ENCODE measurements around the gene CPNE7. TPM values are rescaled to one million over a fixed set of nuclear protein-coding genes. Genes with fewer than 3 reads are reported as not detected.
"Not testable (repeated sequence)": the region's sequence is repeated elsewhere in the genome, so short reads cannot be mapped to it uniquely, and the experiment has no call there.

Gene CPNE7
- total RNA-seq, 4 donors from 2014 or later: 0.44 to 1.1 TPM; not detected in 2

- intact Hi-C loops (cut with DNase I): no loop called here
- Histone ChIP-seq H3K36me3 (no peaks in the 10 kb centered on the region), H3K27ac (no peak overlapping the region), H3K4me1 (no peaks in the 10 kb centered on the region), H3K9me3 (no peaks in the 10 kb centered on the region), H3K4me3 (replicated peaks in 1 of 3) (no peak overlapping the region), H3K27me3 (no peaks in the 10 kb centered on the region)
- no peak for DNase-seq
- TF ChIP-seq, protein P1, sequence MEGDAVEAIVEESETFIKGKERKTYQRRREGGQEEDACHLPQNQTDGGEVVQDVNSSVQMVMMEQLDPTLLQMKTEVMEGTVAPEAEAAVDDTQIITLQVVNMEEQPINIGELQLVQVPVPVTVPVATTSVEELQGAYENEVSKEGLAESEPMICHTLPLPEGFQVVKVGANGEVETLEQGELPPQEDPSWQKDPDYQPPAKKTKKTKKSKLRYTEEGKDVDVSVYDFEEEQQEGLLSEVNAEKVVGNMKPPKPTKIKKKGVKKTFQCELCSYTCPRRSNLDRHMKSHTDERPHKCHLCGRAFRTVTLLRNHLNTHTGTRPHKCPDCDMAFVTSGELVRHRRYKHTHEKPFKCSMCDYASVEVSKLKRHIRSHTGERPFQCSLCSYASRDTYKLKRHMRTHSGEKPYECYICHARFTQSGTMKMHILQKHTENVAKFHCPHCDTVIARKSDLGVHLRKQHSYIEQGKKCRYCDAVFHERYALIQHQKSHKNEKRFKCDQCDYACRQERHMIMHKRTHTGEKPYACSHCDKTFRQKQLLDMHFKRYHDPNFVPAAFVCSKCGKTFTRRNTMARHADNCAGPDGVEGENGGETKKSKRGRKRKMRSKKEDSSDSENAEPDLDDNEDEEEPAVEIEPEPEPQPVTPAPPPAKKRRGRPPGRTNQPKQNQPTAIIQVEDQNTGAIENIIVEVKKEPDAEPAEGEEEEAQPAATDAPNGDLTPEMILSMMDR (IDR thresholded peaks at IDR 0.05): no peak
- TF ChIP-seq POLR2A (IDR thresholded peaks at IDR 0.05): no peak
- WGBS, 2 donors: 94 to 96% methylated on average over 9 to 13 of the region's 17 CpGs
These were observed 54.5 kb downstream of the CPNE7 start for GRCh38 chr16:89629827-89630610.

GRCh38 chr16:89633064-89633631 lies 57.6 kb downstream of the CPNE7 start:
- Histone ChIP-seq H3K4me3 (replicated peaks in 1 of 3) (no peak overlapping the region), H3K9me3 (no peaks in the 10 kb centered on the region), H3K36me3 (no peaks in the 10 kb centered on the region), H3K27me3 (no peaks in the 10 kb centered on the region), H3K27ac (no peak overlapping the region), H3K4me1 (no peaks in the 10 kb centered on the region)
- intact Hi-C loops (cut with DNase I): no loop called here
- WGBS, 2 donors: 63 to 86% methylated on average over 1 to 12 of the region's 19 CpGs
- no peak for DNase-seq
- TF ChIP-seq POLR2A (IDR thresholded peaks at IDR 0.05): no peak
- TF ChIP-seq, protein P1 (IDR thresholded peaks at IDR 0.05): no peak

DNA sequence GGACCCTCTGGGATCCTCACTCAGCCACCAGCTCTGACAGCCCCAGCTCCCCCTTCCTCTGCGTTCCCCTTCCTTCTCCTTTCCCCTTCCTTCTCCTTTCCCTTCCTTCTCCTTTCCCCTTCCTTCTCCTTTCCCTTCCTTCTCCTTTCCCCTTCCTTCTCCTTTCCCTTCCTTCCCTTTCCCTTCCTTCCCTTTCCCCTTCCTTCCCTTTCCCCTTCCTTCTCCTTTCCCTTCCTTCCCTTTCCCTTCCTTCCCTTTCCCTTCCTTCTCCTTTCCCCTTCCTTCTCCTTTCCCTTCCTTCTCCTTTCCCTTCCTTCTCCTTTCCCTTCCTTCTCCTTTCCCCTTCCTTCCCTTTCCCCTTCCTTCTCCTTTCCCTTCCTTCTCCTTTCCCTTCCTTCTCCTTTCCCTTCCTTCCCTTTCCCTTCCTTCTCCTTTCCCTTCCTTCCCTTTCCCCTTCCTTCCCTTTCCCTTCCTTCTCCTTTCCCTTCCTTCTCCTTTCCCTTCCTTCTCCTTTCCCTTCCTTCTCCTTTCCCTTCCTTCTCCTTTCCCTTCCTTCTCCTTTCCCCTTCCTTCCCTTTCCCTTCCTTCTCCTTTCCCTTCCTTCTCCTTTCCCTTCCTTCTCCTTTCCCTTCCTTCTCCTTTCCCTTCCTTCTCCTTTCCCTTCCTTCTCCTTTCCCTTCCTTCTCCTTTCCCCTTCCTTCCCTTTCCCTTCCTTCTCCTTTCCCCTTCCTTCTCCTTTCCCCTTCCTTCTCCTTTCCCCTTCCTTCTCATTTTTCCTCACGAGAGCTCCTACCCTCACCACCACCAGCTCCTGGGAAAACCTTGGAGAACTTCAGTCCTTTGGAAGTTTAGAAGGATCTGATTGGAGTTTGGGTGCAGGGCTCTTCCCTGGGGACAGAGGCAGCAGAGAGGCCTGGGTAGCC lies 59.2 kb downstream of the CPNE7 start:
- H3K36me3 ChIP-seq; H3K9me3 ChIP-seq; DNase-seq; H3K4me3 ChIP-seq (replicated peaks in 1 of 3); intact Hi-C loops (cut with DNase I); H3K4me1 ChIP-seq; H3K27ac ChIP-seq; H3K27me3 ChIP-seq: not testable (repeated sequence)
- WGBS, 2 donors: 62 to 65% methylated on average over 2 of the region's 2 CpGs

DNA sequence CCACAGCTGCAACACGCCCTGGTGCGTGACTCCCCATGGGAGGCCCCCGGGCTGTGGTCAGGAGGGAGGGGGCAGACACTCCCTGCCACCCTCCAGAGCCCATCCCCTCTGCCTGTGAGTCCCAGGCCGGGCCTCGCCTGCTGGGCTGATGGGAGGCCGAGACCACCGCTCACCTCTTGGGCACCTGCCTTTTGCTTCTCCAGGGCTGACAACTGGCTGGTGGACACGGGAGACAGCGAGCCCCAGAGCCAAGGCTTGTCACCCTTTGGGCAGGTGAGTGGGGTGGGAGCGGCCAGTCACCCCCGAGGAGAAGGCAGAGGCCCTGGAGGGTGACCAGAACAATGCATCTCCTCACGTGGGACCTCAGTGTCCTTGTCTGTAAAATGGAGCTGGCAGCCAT lies 61.1 kb downstream of the CPNE7 start:
- H3K9me3 ChIP-seq: no peaks in the 10 kb centered on the region
- intact Hi-C loops (cut with DNase I): no loop called here
- 81% methylated on average over 10 to 11 of the region's 12 CpGs for WGBS, 2 donors
- H3K27ac ChIP-seq: no peak overlapping the region
- TF ChIP-seq, protein P1 (IDR thresholded peaks at IDR 0.05): no peak
- TF ChIP-seq POLR2A (IDR thresholded peaks at IDR 0.05): no peak
- DNase-seq: no peak
- no peak overlapping the region for H3K4me3 ChIP-seq (replicated peaks in 1 of 3)
- H3K27me3 ChIP-seq: no peaks in the 10 kb centered on the region
- H3K36me3 ChIP-seq: no peaks in the 10 kb centered on the region
- peaks cover 0 to 10% of the 10 kb centered on the region in 2 donors for H3K4me1 ChIP-seq

DNA sequence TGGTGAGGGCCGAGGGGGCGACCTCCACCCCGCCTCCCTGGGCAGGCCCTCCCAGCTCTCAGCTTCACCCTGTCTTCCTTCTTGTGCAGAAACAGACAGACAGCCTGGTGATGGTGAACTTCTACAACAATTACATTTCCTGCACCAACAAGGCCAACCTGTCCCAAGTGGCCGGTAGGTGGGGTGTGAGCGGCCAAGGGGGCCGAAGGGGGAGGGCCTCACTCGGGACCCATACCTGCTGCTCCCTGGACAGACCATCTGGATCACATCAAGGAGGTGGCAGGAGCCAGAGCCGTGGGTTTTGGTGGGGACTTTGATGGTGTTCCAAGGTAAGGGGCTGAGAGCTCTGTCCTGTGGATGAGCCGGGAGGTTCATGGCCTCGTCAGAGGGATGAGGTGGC lies 61.8 kb downstream of the CPNE7 start:
- H3K27ac ChIP-seq: no peak overlapping the region
- intact Hi-C loops (cut with DNase I): no loop called here
- WGBS, 2 donors: 66 to 73% methylated on average over 6 to 7 of the region's 10 CpGs
- no peaks in the 10 kb centered on the region for H3K27me3 ChIP-seq
- DNase-seq: no peak
- H3K4me3 ChIP-seq (replicated peaks in 1 of 3): no peak overlapping the region
- peaks cover 0 to 10% of the 10 kb centered on the region in 2 donors for H3K4me1 ChIP-seq
- TF ChIP-seq, protein P1 (IDR thresholded peaks at IDR 0.05): no peak
- no peak for TF ChIP-seq POLR2A (IDR thresholded peaks at IDR 0.05)
- no peaks in the 10 kb centered on the region for H3K36me3 ChIP-seq
- H3K9me3 ChIP-seq: no peaks in the 10 kb centered on the region
